Central memory CD8-positive, alpha-beta T cell (primary cell): ENCODE results near the gene FAM193A.

Experiments
- ATAC-seq: fragments of 150-1000 bp; cut with Tn5 transposase; replicated peaks from 2 replicates; pipeline ENCODE4 v1.10.0; 2022; ENCODE audit warnings: mild to moderate bottlenecking, moderate FRiP score, moderate number of reproducible peaks; ENCODE audit not compliant: poor library complexity, severe bottlenecking; ENCODE audit errors: extremely low read depth
- DNase-seq, 2 donors: peaks; one replicate each; pipeline ENCODE4 v3.0.0; 2021; ENCODE audit warnings: low spot score in 2 of 2
- H3K27ac Mint-ChIP-seq: one replicate; pipeline ENCODE4 v1.8.0; 2022; ENCODE audit warnings: low read depth, mild to moderate bottlenecking, moderate library complexity, mixed read lengths
- H3K27me3 Mint-ChIP-seq: one replicate; pipeline ENCODE4 v1.8.0; 2022; ENCODE audit warnings: mixed read lengths
- H3K36me3 Mint-ChIP-seq: one replicate; pipeline ENCODE4 v1.8.0; 2022; ENCODE audit warnings: mild to moderate bottlenecking, moderate library complexity, mixed read lengths; ENCODE audit not compliant: insufficient read depth
- H3K4me1 Mint-ChIP-seq: one replicate; pipeline ENCODE4 v1.8.0; 2022; ENCODE audit warnings: mixed read lengths
- H3K4me3 Mint-ChIP-seq: one replicate; pipeline ENCODE4 v1.8.0; 2022; ENCODE audit warnings: mild to moderate bottlenecking, moderate library complexity, mixed read lengths
- H3K9me3 Mint-ChIP-seq: one replicate; pipeline ENCODE4 v1.8.0; 2022; ENCODE audit warnings: mixed read lengths

The FAM193A gene

GRCh38 chr4:2685541-2685940, 149.1 kb downstream of the FAM193A start:
- ATAC-seq (no peak), DNase-seq (no peak)
- Mint-ChIP-seq H3K27ac (no peak overlapping the region), H3K4me1 (peaks cover 30% of the 10 kb centered on the region), H3K36me3 (peaks cover 34% of the 10 kb centered on the region), H3K9me3 (no peaks in the 10 kb centered on the region), H3K4me3 (no peak overlapping the region), H3K27me3 (no peaks in the 10 kb centered on the region)

GRCh38 chr4:2686379-2687265, 150.2 kb downstream of the FAM193A start:
- H3K36me3 Mint-ChIP-seq: peaks cover 40% of the 10 kb centered on the region
- H3K27ac Mint-ChIP-seq: no peak overlapping the region
- H3K4me3 Mint-ChIP-seq: no peak overlapping the region
- DNase-seq (no peak), ATAC-seq (no peak)
- H3K4me1 Mint-ChIP-seq: peaks cover 22% of the 10 kb centered on the region
- no peaks in the 10 kb centered on the region for H3K9me3 Mint-ChIP-seq
- no peaks in the 10 kb centered on the region for H3K27me3 Mint-ChIP-seq

- no peaks in the 10 kb centered on the region for H3K27me3 Mint-ChIP-seq
- DNase-seq: no peak
- peak overlapping the region; percentile 80 for H3K27ac Mint-ChIP-seq
- H3K4me1 Mint-ChIP-seq: peaks cover 21% of the 10 kb centered on the region
- H3K4me3 Mint-ChIP-seq: no peak overlapping the region
- peaks cover 49% of the 10 kb centered on the region for H3K36me3 Mint-ChIP-seq
- no peaks in the 10 kb centered on the region for H3K9me3 Mint-ChIP-seq
- no peak for ATAC-seq
Observed at GRCh38 chr4:2688281-2688680, 151.8 kb downstream of the FAM193A start.

- H3K4me1 Mint-ChIP-seq: peaks cover 21% of the 10 kb centered on the region
- peaks cover 50% of the 10 kb centered on the region for H3K36me3 Mint-ChIP-seq
- H3K27ac Mint-ChIP-seq: peak overlapping the region; percentile 80
- DNase-seq (no peak), ATAC-seq (no peak)
- H3K27me3 Mint-ChIP-seq: no peaks in the 10 kb centered on the region
- H3K4me3 Mint-ChIP-seq: no peak overlapping the region
- H3K9me3 Mint-ChIP-seq: no peaks in the 10 kb centered on the region
Observed at GRCh38 chr4:2688697-2689096, 152.2 kb downstream of the FAM193A start.

- H3K4me1 Mint-ChIP-seq: peaks cover 21% of the 10 kb centered on the region
- peaks cover 52% of the 10 kb centered on the region for H3K36me3 Mint-ChIP-seq
- no peak overlapping the region for H3K27ac Mint-ChIP-seq
Observed at GRCh38 chr4:2689114-2689513, 152.7 kb downstream of the FAM193A start.

GRCh38 chr4:2689825-2690700, 153.6 kb downstream of the FAM193A start:
- Mint-ChIP-seq H3K36me3 (peaks cover 53% of the 10 kb centered on the region), H3K4me3 (no peak overlapping the region), H3K27ac (peak overlapping the region; percentile 64), H3K9me3 (no peaks in the 10 kb centered on the region), H3K4me1 (peaks cover 17% of the 10 kb centered on the region), H3K27me3 (no peaks in the 10 kb centered on the region)
- ATAC-seq: peak; percentile 71
- peak in 1 of 2 donors; percentile 14 for DNase-seq

More at GRCh38 chr4:2689114-2689513, 152.7 kb downstream of the FAM193A start:
- Mint-ChIP-seq H3K4me3 (no peak overlapping the region), H3K27me3 (no peaks in the 10 kb centered on the region), H3K9me3 (no peaks in the 10 kb centered on the region)
- DNase-seq: no peak
- no peak for ATAC-seq

GRCh38 chr4:2691313-2691712, 154.9 kb downstream of the FAM193A start:
- Mint-ChIP-seq H3K4me1 (peaks cover 17% of the 10 kb centered on the region), H3K4me3 (no peak overlapping the region), H3K27me3 (no peaks in the 10 kb centered on the region), H3K27ac (peak overlapping the region; percentile 63), H3K36me3 (peaks cover 59% of the 10 kb centered on the region), H3K9me3 (no peaks in the 10 kb centered on the region)
- no peak for ATAC-seq
- DNase-seq: no peak

GRCh38 chr4:2691952-2692435, 155.5 kb downstream of the FAM193A start:
- no peak overlapping the region for H3K4me3 Mint-ChIP-seq

GRCh38 chr4:2694691-2695090, 158.2 kb downstream of the FAM193A start:
- no peak overlapping the region for H3K27ac Mint-ChIP-seq
- ATAC-seq (no peak), DNase-seq (no peak)
- peaks cover 70% of the 10 kb centered on the region for H3K36me3 Mint-ChIP-seq
- no peaks in the 10 kb centered on the region for H3K27me3 Mint-ChIP-seq
- no peak overlapping the region for H3K4me3 Mint-ChIP-seq
- peaks cover 7% of the 10 kb centered on the region for H3K4me1 Mint-ChIP-seq
- no peaks in the 10 kb centered on the region for H3K9me3 Mint-ChIP-seq

More at GRCh38 chr4:2691952-2692435, 155.5 kb downstream of the FAM193A start:
- H3K27me3 Mint-ChIP-seq: no peaks in the 10 kb centered on the region
- peaks cover 64% of the 10 kb centered on the region for H3K36me3 Mint-ChIP-seq
- H3K27ac Mint-ChIP-seq: peak overlapping the region; percentile 63
- no peaks in the 10 kb centered on the region for H3K9me3 Mint-ChIP-seq
- peaks cover 17% of the 10 kb centered on the region for H3K4me1 Mint-ChIP-seq
- DNase-seq (no peak), ATAC-seq (no peak)

- Mint-ChIP-seq H3K9me3 (no peaks in the 10 kb centered on the region), H3K27ac (no peak overlapping the region), H3K36me3 (peaks cover 76% of the 10 kb centered on the region), H3K4me1 (no peaks in the 10 kb centered on the region), H3K4me3 (no peak overlapping the region), H3K27me3 (no peaks in the 10 kb centered on the region)
- DNase-seq (no peak), ATAC-seq (no peak)
Observed at GRCh38 chr4:2695346-2696060, 159.1 kb downstream of the FAM193A start.

GRCh38 chr4:2696423-2696822, 160.0 kb downstream of the FAM193A start:
- H3K4me1 Mint-ChIP-seq: no peaks in the 10 kb centered on the region
- H3K27ac Mint-ChIP-seq: peak overlapping the region; percentile 15
- no peak overlapping the region for H3K4me3 Mint-ChIP-seq
- H3K36me3 Mint-ChIP-seq: peaks cover 77% of the 10 kb centered on the region
- DNase-seq: no peak
- no peaks in the 10 kb centered on the region for H3K9me3 Mint-ChIP-seq
- peak; percentile 46 for ATAC-seq
- H3K27me3 Mint-ChIP-seq: no peaks in the 10 kb centered on the region

- H3K27me3 Mint-ChIP-seq: no peaks in the 10 kb centered on the region
- no peak for DNase-seq
- peaks cover 74% of the 10 kb centered on the region for H3K36me3 Mint-ChIP-seq
- no peak for ATAC-seq
- H3K27ac Mint-ChIP-seq: no peak overlapping the region
- peaks cover 6% of the 10 kb centered on the region for H3K4me1 Mint-ChIP-seq
- H3K4me3 Mint-ChIP-seq: no peak overlapping the region
- no peaks in the 10 kb centered on the region for H3K9me3 Mint-ChIP-seq
Observed at GRCh38 chr4:2697995-2698414, 161.6 kb downstream of the FAM193A start.
